ENCODE data around the gene OR8D2. TPM values are rescaled to one million over a fixed set of nuclear protein-coding genes. Genes with fewer than 3 reads are reported as not detected.

The OR8D2 gene
- total RNA-seq, 2 experiments from 2014 or later = not detected

DNA sequence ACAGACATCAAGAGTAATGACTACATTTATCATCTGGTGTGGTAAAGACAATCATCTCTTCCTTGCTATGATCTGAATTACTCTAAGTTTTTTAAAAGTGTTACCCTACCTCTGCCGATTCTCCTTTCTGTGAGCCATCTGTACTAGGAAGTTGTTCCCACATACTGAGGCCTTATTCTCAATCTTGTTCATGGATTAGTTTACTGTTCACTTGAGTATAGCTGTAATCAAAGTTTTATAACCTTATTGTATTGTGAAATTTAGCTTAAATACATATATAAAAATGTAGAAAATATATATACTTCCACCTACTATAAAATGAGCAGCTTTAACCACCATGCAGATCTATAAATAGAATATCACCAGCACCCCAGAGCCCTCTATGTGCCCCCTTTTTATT, 2.4 kb upstream of the OR8D2 start:
- CTCF ChIA-PET = no interaction called here

GRCh38 chr11:124315052-124315451, 4.9 kb downstream of the OR8D2 start:
- Mint-ChIP-seq H3K36me3 (ENCODE audit: low read depth) (no peaks in the 10 kb centered on the region), H3K9me3 (no peaks in the 10 kb centered on the region), H3K4me3 (no peak overlapping the region), H3K27me3 (peaks cover 12% of the 10 kb centered on the region), H3K4me1 (ENCODE audit: low read depth) (no peaks in the 10 kb centered on the region), H3K27ac (no peak overlapping the region)
- no peak overlapping the region for H3K4me3 ChIP-seq (ENCODE audit: low read length)
- TF ChIP-seq, protein P1, sequence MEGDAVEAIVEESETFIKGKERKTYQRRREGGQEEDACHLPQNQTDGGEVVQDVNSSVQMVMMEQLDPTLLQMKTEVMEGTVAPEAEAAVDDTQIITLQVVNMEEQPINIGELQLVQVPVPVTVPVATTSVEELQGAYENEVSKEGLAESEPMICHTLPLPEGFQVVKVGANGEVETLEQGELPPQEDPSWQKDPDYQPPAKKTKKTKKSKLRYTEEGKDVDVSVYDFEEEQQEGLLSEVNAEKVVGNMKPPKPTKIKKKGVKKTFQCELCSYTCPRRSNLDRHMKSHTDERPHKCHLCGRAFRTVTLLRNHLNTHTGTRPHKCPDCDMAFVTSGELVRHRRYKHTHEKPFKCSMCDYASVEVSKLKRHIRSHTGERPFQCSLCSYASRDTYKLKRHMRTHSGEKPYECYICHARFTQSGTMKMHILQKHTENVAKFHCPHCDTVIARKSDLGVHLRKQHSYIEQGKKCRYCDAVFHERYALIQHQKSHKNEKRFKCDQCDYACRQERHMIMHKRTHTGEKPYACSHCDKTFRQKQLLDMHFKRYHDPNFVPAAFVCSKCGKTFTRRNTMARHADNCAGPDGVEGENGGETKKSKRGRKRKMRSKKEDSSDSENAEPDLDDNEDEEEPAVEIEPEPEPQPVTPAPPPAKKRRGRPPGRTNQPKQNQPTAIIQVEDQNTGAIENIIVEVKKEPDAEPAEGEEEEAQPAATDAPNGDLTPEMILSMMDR (IDR thresholded peaks at IDR 0.05) = no peak
- ATAC-seq (ENCODE audit: poor library complexity) (no peak), DNase-seq (no peak)
- no peaks in the 10 kb centered on the region for H3K27me3 ChIP-seq (ENCODE audit: control insufficient read depth in 1 of 2, insufficient read depth in 2 of 2, low read length in 2 of 2)
- H3K36me3 ChIP-seq (ENCODE audit: insufficient read depth, low read length) = no peaks in the 10 kb centered on the region
- no peaks in the 10 kb centered on the region for H3K4me1 ChIP-seq (ENCODE audit: insufficient read depth, low read length)
- ChIA-PET POLR2A (no interaction called here), CTCF (no interaction called here)
- no peaks in the 10 kb centered on the region for H3K9me3 ChIP-seq (ENCODE audit: control insufficient read depth in 1 of 2, insufficient read depth in 1 of 2, low read length in 2 of 2)
- H3K27ac ChIP-seq (ENCODE audit: low read depth in 1 of 2, low read length in 2 of 2) = no peak overlapping the region
- intact Hi-C loops (cut with DNase I, micrococcal nuclease) = no loop called here

More for the DNA sequence above, 2.4 kb upstream of the OR8D2 start:
- Histone ChIP-seq H3K9me3 (ENCODE audit: control insufficient read depth in 1 of 2, insufficient read depth in 1 of 2, low read length in 2 of 2) (no peaks in the 10 kb centered on the region), H3K4me3 (ENCODE audit: low read length) (no peak overlapping the region), H3K36me3 (ENCODE audit: insufficient read depth, low read length) (no peaks in the 10 kb centered on the region), H3K27me3 (ENCODE audit: control insufficient read depth in 1 of 2, insufficient read depth in 2 of 2, low read length in 2 of 2) (peaks cover 0 to 4% of the 10 kb centered on the region in 2 experiments), H3K4me1 (ENCODE audit: insufficient read depth, low read length) (no peaks in the 10 kb centered on the region), H3K27ac (ENCODE audit: low read depth in 1 of 2, low read length in 2 of 2) (no peak overlapping the region)
- H3K27ac Mint-ChIP-seq = no peak overlapping the region
- POLR2A ChIA-PET = no interaction called here
- TF ChIP-seq, protein P1 (IDR thresholded peaks at IDR 0.05) = no peak
- no peaks in the 10 kb centered on the region for H3K4me1 Mint-ChIP-seq (ENCODE audit: low read depth)
- intact Hi-C loops (cut with DNase I, micrococcal nuclease) = no loop called here
- peaks cover 32% of the 10 kb centered on the region for H3K27me3 Mint-ChIP-seq
- ATAC-seq (ENCODE audit: poor library complexity) (no peak), DNase-seq (no peak)
- H3K4me3 Mint-ChIP-seq = no peak overlapping the region
- no peaks in the 10 kb centered on the region for H3K36me3 Mint-ChIP-seq (ENCODE audit: low read depth)
- no peaks in the 10 kb centered on the region for H3K9me3 Mint-ChIP-seq

DNA sequence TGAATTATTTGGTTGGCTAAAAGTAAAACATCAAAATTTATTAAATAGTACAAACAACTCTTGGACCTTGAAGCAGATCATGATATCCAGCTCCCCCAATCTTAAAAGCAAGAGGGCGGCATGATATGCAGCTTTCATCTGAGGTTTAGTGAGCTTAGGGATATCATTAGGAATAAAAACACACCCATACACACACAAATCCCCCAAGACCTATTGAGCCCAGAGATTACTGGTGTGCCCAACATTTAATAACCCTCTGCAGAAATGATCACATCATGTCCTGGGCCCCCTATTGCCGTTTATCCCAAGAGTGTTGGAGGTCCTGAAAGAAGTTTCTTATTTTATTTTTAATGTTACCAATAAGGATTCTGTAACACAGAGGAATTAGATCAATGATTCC, 6.1 kb downstream of the OR8D2 start, which contains the start of gene OR8D1:
OR8D1 (minus strand) TSS at position 101 of the 400 bp plus-strand sequence. CDS start 3,183 bp downstream, outside the sequence.
- no peak for ATAC-seq (ENCODE audit: poor library complexity)

More for the DNA sequence above, 6.1 kb downstream of the OR8D2 start, which contains the start of gene OR8D1:
- Histone ChIP-seq H3K4me3 (ENCODE audit: low read length) (no peak within 1 kb of the TSS), H3K27ac (ENCODE audit: low read depth in 1 of 2, low read length in 2 of 2) (no peak within 1 kb of the TSS), H3K27me3 (ENCODE audit: control insufficient read depth in 1 of 2, insufficient read depth in 2 of 2, low read length in 2 of 2) (no peaks in the 10 kb centered on the region), H3K36me3 (ENCODE audit: insufficient read depth, low read length) (no peaks in the 10 kb centered on the region), H3K9me3 (ENCODE audit: control insufficient read depth in 1 of 2, insufficient read depth in 1 of 2, low read length in 2 of 2) (no peaks in the 10 kb centered on the region), H3K4me1 (ENCODE audit: insufficient read depth, low read length) (no peaks in the 10 kb centered on the region)
- no peak within 1 kb of the TSS for H3K4me3 Mint-ChIP-seq
- DNase-seq = no peak
- H3K4me1 Mint-ChIP-seq (ENCODE audit: low read depth) = no peaks in the 10 kb centered on the region
- POLR2A ChIA-PET = no interaction called here
- CTCF ChIA-PET = no interaction called here
- no peaks in the 10 kb centered on the region for H3K36me3 Mint-ChIP-seq (ENCODE audit: low read depth)
- no peaks in the 10 kb centered on the region for H3K9me3 Mint-ChIP-seq
- TF ChIP-seq, protein P1 (IDR thresholded peaks at IDR 0.05) = no peak
- no peak within 1 kb of the TSS for H3K27ac Mint-ChIP-seq
- H3K27me3 Mint-ChIP-seq = peaks cover 3% of the 10 kb centered on the region
- intact Hi-C loops (cut with DNase I, micrococcal nuclease) = no loop called here
